Frontal cortex (tissue), 4 donors: ENCODE results near the gene ZSCAN2. TPM values are rescaled to one million over a fixed set of nuclear protein-coding genes. Genes with fewer than 3 reads are reported as not detected.
"Not testable (repeated sequence)": the region's sequence is repeated elsewhere in the genome, so short reads cannot be mapped to it uniquely, and the experiment has no call there.

Experiments used
- DNase-seq, 2 donors: peaks; one replicate each; pipeline ENCODE4 v3.0.0; 2012; ENCODE audit warnings: low spot score in 2 of 2
- FAIRE-seq: peaks from 2 replicates; lab custom pipeline; 2012; peaks lifted over from hg19 to GRCh38; lab: Jason Lieb, UNC
- total RNA-seq: library from RNA; depleted of rRNA; stranded (reverse); fragments of >200 nt; gene quantifications from one replicate; pipeline ENCODE4 v1.2.3, GENCODE V29; 2014
- donor health status: control.
- donor health status: control.
- donor health status: control.

ZSCAN2 gene
- 34.2 TPM for total RNA-seq

- DNase-seq: peak; percentile 91 to 96
- FAIRE-seq: no peak
Observed at GRCh38 chr15:84600687-84601554, at the start of gene ZSCAN2. TSS of gene ZSCAN2 (plus strand) at chr15:84601009. CDS start at chr15:84603928, 2,919 bp downstream.

DNA sequence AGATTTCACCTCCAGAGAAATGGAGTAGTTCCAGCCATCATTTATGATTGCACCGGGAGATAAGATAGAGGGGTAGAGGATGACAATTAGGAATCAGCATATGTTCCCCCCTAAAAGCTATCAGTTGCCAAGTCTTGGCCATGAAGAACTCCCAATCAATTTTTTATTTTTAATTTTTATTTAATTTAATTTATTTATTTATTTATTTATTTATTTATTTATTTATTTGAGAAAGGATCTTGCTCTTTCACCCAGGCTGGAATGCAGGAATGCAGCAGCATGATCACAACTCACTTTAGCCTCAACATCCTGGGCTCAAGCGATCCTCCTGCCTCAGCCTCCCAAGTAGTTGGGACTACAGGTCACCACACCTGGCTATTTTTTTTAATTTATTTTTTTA is 49.2 kb upstream of the ZSCAN2 start:
- not testable (repeated sequence) for DNase-seq, FAIRE-seq

GRCh38 chr15:84552896-84553295 is 47.9 kb upstream of the ZSCAN2 start:
- DNase-seq (no peak), FAIRE-seq (no peak)

DNA sequence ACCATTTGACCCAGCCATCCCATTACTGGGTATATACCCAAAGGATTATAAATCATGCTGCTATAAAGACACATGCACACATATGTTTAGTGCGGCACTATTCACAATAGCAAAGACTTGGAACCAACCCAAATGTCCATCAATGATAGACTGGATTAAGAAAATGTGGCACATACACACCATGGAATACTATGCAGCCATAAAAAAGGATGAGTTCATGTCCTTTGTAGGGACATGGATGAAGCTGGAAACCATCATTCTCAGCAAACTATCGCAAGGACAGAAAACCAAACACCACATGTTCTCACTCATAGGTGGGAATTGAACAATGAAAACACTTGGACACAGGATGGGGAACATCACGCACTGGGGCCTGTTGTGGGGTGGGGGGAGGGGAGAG is 44.1 kb upstream of the ZSCAN2 start:
- not testable (repeated sequence) for FAIRE-seq, DNase-seq

DNA sequence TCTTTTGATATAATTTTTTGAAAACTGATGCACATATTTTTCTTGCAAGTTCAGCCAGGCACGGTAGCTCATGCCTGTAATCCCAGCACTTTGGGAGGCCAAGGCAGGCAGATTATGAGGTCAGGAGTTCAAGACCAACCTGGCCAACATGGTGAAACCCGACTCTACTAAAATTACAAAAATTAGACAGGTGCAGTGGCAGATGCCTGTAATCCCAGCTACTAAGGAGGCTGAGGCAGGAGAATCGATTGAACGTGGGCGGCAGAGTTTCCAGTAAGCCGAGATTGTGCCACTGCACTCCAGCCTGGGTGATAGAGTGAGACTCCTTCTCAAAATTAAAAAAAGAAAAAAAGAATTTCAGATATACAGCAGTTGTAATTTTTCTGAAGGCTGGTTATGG is 32.8 kb upstream of the ZSCAN2 start:
- not testable (repeated sequence) for DNase-seq, FAIRE-seq

- DNase-seq (peak; percentile 23 to 31), FAIRE-seq (no peak)
Observed at GRCh38 chr15:84570164-84570735, 30.6 kb upstream of the ZSCAN2 start.

DNA sequence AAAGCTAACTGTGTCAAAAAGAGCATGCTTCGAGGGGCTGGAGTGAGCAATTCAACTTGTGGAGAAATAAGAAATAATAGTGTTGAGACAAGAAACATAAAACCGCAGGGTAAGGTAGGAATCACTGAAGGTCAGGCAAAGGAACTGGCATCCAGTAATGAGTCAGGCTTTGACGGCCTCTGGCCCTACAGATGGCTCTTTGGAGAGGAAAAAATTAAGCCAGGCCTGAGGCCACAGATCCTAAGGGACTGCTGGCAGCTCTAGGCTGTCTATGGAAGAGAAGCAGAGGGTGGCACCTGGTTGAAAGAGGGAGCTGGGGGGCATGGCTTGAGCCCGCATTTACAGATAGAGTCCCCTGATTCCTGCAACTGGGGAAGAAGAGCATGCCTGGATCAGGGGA is 28.6 kb upstream of the ZSCAN2 start:
- no peak for DNase-seq
- no peak for FAIRE-seq

DNA sequence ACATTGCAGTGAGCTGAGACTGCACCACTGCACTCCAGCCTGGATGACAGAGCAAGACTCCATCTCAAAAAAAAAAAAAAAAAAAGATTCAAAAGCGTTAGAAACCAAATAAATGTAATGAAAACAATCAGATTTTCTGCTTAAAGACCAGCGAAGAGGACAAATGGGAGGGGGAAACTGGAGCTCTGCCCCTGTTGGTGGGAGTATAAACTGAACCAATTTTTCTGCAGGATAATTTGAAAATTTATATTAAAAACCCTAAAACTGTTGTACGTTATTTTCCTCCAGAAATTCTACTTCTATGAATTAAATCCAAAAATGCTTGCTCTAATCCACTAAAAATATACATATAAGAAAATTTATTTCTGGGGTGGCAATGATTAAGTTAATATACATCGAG is 25.3 kb upstream of the ZSCAN2 start:
- FAIRE-seq (no peak), DNase-seq (no peak)

GRCh38 chr15:84577891-84578290 is 22.9 kb upstream of the ZSCAN2 start:
- not testable (repeated sequence) for DNase-seq, FAIRE-seq

DNA sequence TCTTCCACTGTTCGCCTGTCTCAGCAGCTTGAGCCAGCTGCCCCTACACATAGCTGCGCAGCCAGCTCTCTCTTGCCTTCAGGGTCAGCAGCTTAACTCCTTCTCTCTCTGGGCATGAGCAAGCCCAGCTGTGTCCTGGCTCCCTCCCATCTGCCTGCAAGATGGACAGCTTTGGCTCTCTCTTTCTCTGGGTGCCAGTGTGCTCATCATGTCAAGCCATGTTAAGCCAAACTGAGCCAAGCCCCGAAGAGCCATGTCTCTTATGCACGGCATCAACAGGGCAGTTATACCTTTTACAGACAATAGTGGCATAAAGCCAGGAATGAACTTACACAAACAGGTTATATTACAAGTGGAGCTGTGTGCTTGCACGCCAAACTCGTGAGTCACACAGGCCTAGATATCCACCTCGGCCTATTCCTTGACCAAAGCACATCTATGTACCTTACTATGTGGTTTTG is 21.5 kb upstream of the ZSCAN2 start:
- not testable (repeated sequence) for DNase-seq, FAIRE-seq

GRCh38 chr15:84581676-84582428 is 19.0 kb upstream of the ZSCAN2 start:
- FAIRE-seq, DNase-seq: not testable (repeated sequence)

GRCh38 chr15:84582583-84583157 is 18.1 kb upstream of the ZSCAN2 start:
- no peak for DNase-seq
- FAIRE-seq: no peak

- DNase-seq, FAIRE-seq: not testable (repeated sequence)
Observed at GRCh38 chr15:84583921-84584320, 16.9 kb upstream of the ZSCAN2 start.

DNA sequence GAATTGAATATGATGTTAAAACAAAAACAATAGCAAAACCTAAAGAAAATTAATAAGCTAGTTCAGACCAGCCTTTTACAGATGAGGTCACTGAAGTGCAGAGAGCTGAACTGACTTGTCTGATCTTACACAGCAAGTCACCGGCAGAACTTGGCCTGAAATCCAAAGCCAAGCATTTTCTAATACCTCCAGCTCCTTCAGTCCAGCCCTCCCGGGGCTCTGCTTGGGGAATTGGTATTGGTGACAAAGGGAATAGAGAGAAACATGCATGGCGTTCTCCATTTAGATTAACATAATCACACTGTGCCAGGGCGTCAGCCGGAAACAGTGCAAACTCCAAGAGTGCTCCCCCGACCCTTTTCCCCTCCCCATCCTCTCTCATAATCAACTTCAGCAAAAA is 14.1 kb upstream of the ZSCAN2 start:
- DNase-seq (no peak), FAIRE-seq (no peak)

DNA sequence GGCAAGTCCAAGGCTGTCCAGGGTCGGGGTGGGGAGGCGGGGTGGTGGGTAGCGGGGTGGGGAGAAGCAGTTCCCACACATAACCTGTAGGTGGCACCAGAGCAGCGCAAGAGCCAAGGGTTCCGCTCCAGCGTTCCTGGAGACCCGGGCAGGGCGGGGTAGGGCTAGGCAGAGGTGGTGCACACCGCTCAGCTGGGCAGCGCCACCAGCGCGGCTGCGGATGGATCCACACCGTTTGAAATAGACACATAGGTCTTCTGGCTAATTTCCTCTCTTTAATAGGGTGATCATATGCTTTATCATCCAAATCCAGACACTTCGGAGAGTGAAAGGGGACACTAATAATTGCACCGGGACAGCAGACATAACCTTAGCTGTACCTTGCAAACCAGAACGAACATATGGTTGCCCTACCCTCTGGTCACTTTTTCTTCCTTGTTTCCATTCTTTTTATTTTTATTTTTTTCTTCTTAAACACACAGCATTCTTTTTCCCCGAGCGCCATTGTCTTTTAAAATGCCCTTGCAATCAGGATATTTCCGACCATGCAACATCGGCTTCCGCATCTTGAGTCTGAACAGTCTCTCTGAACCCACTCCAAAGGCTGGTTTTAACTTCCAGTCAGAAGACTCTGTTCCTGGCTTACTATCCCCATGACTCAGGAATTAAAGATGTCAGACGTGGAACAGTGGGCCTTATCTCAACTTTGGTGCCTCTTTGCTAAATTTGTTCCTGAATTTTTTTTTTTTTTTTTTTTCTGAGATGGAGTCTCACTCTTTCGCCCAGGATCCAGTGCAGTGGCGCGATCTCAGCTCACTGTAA is 12.5 kb upstream of the ZSCAN2 start:
- DNase-seq (peak; percentile 53 to 87), FAIRE-seq (no peak)

DNA sequence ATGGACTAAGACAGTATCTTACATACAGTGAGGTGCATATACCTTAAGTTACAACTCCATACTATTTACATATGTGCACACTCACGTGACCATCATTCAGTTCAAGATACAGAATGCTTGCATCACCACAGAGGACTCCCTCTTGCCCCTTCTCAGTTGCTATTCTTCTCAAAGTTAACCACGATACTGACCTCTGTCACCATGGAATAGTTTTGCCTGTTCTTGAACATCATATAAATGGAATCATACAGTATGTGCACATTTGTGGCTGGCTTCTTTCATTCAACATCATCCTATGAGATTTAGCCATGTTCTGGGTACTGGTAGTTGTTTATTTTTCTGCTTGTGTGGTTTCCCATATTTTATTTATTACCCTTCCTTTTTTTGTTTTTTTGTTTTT is 10.4 kb upstream of the ZSCAN2 start:
- DNase-seq: no peak
- no peak for FAIRE-seq

DNA sequence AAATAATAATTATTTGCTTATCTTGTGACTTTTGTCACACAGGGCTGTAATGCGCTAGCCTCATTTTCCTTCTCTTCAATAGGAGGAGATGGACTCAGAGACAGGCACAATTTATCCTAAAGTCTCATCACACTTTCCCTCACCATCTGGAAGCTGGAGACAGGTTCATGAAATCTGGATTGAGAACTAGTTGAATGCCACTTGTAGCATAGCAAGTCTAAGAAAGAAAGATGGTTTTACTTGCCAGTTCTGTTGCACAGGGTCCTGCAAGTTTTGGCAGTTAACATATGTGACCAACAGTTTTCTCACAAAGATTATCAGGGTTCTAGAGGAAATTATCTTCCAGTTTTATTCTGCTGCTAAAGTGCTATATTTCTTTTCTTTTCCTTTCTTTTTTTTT is 9.0 kb upstream of the ZSCAN2 start:
- FAIRE-seq (no peak), DNase-seq (no peak)

GRCh38 chr15:84594617-84595290 is 6.1 kb upstream of the ZSCAN2 start:
- FAIRE-seq: no peak
- no peak for DNase-seq

- DNase-seq (no peak), FAIRE-seq (no peak)
Observed at GRCh38 chr15:84595660-84596059, 5.1 kb upstream of the ZSCAN2 start.
